HG03025 (cell line): Measurements from ENCODE around the gene PRIMA1.

Experiments used
- ATAC-seq: cut with Tn5 transposase; IDR thresholded peaks from one replicate; pipeline ENCODE4 v1.9.1; 2021; ENCODE audit warnings: mild to moderate bottlenecking, moderate library complexity; ENCODE audit not compliant: unreplicated experiment, low FRiP score

Gene PRIMA1

DNA sequence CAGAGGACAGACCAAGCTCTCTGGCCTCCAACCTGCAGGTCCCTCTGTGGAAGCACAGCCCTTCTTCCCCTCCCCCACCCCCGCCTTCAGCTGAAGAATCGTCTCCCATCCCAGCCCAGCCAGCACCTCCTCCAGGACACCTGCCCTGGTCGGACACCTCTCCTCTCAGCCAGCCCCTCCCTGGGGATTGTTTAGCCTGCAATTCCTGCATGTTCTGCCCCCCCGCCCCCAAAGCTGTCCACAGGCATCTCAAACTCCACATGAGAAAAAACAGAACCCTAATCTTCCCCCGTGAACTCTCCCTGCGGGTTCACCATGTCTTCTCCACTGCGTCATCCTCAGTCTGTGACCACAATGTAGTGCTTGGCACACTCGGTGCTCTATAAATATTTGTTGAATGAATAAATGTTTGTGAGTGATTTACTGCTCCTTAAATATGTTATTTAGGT is 24.1 kb downstream of the PRIMA1 start:
- no peak for ATAC-seq

DNA sequence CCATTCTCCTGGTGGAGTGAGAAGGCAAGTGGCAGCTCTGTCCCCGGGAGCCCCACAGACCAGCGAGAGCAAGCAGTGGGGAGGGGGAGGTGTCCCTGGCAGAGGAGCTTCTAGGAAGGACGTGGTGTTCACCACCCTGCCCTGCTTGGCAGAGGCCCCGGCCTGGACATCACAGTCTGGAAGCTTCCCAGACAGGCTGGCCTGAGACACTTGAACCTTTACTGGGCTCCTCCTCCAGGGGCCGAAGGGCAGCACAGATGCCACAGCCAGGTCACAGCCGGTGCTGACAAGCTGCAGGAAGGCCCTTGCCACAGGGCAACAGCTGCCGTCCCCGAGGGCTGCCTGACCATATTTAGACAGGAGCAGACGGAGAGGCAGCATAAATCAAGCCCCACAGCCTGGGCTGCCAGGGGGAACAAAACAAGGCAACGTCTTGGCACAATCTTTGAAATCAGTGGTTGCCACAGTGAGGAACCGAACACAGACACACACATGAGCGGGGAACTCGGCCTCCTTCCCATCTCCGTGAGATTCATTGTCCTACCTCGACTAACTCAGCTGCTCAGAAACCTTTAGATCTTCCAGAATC is 28.5 kb downstream of the PRIMA1 start:
- no peak for ATAC-seq

DNA sequence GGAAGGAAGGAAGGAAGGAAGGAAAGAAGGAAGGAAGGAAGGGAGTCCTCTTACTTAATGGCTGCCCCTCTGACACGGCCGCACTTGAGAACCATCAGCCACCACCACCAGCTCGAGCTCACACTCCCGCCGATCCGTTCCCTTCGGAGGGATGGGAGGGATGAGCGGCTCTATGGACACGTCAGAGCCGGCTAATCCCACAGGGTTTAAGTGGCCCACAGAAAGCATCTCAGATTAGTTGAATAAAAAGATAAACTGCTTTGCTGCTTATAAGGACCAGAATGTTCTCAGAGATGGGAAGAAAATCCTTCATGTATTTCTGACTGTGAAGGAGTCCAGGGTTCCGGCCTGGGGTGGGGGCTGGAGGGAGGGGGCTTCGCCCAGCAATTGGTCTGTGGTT is 31.1 kb downstream of the PRIMA1 start:
- no peak for ATAC-seq

DNA sequence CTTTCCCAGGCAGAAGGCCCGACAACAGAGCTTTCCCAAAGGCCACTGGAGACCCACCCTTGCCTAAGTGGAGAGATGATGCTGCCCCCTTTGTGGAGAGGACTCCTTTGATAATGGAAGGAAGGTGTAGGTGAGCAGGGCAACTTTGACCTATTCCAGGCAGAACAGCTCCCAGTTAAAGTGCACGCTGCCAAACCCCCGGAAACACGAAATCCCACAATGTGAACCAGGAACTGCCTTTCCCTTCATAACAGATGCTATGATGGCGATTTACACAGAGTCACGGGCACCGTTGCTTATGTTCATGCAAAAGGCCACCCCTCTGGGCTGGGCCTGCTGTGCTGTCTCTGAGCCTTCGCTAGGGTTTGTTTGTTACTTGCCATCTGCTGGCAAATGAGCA is 34.6 kb downstream of the PRIMA1 start:
- no peak for ATAC-seq

DNA sequence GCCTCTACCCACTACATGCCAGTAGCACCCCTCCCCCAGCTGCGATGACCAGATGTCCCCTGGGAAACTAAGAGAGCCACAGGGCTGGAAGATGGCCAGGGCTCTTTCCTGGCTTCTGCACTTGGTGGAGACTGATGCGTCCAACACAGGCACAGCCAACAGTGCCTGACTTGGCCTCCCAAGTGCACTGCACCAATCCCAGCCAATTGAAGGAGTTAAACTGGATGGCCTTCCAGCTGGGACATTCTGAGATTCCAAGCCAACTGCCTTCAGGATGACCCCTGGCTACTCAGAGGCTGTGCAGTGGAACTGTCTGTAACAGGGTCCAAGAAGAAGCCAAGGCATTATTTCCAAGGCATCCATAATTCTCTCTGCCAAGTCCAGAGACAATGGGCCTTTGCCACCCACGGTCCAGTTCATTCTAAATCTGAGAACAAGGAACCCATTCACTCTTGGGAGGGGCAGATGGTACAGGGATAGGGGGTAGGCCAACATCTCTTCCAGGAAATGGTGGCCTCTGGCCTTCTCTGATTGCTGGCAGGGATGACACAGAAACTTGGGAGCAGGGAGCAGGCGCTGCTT is 35.2 kb downstream of the PRIMA1 start:
- no peak for ATAC-seq

DNA sequence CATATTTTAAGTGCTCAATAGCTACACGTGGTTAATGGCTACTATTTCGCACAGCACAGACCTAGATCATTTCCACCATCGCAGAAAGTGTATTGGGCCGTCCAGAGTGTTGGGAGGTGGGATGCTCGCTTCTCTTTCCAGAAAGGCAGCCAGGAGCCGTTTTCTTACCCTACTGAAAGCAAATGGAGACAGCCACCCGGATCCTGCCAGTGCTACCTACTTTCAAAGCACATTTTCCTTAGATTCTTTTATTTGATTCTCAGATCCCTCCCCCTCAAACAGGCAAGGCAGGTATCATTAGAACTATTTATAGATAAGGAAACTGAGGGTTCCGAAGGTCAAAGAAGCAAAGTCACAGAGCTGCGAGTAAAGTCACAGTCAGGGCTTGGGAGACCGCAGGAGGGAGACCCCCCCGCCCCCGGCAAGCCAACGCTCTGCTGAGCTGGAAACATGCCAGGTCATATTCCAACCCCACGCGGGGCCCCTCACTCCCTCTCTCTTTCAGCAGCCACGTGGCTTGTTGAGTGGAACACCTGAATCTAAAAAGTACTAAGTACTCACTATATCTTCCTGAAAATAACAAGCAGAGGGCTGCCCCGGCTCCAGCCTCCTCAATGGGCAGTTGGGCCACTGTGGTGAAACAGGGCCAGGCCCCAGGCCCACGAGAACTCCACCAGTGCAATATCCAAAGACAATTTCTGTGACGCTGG is 36.2 kb downstream of the PRIMA1 start:
- no peak for ATAC-seq

DNA sequence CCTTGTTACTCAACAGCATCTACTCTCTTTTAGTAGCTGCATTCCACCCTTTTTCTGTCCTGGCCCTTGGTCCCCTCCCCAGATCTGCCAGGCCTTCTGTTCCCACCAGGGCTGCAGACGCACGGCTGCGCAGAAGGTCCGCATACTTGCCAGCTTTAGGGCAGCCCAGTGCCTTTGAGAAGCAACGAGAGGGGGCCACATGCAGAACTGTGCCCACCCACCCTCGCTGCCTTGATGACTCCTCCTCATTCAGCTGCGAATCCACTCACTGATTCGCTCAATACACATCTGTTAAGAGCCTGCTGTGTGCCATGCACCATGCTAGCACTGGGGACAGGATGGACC is 39.2 kb downstream of the PRIMA1 start:
- no peak for ATAC-seq

DNA sequence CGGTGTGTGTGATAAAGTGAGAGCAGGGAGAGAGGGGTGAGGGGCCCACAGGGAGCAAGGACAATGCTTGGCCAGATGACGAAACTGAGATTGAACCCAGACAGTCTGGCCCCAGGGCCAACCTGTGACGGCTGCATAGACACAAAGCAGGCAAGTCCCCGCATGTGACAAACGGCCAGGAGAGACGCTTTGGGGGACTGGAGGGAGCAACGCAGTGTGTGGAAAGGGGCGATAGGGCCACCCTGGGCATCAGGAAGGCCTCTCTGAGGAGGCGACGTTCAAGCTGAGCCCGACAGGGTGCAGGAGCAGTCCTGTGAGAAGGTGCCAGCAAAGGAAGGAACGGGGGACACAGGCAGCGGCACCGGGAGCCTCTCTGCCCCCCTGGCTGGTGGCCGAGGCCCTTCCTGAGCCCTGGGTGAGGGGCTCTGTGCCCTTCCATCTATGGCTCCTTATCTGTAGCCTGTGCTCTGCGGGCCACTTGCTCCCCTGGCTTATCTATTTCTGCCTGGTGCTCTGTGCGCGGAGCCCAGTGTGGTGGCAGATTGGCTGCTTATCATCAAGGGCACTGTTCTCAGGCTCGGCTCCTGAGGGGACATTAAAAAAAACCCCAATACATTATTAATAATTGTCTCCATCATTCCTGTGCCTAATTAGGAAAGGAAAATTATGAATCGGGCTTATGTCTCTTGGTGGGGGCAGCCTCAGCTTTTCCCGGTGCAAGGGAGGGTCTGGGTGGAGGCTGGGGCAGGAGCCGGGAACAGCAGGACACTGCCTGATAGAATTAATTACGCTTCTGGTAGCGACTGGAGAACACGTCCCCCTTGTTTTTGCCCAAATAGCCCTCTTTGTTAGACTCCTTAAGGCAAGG is 39.8 kb downstream of the PRIMA1 start:
- ATAC-seq, result no peak

DNA sequence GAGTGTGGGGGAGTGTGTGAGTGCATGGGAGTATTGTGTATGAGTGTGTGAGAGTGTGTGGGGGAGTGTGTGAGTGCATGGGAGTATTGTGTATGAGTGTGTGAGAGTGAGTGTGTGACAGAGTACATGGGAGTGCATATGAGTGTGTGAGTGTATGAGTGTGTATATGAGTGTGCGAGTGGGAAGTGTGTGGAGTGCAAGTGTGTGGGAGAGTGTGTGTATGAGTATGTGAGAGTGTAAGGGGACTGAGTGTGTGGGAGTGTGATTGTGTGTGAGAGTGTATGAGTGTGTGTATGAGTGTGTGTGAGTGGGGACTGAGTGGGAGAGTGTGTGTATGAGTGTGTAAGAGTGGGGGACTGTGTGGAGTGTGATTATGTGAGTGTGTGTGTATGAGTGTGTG is 40.7 kb downstream of the PRIMA1 start:
- no peak for ATAC-seq

DNA sequence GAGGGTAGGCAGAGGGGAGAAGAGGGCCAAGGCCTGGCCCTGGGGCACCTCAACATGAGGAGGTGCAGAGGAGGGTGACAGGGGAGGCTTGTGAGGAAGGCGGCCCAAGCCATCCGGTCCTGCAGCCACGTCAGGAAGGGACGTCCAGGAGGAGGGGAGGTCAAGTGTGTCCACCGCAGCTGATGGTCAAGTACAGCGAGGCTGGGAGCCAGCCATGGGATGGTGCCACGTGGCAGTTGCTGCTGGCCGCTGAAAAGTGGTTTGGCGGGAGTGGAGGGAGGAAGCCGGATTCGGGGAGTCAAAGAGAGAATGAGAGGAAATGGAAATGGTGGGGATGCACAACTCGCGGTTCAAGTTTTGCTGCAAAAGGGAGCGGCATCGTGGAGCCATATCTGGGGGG is 41.2 kb downstream of the PRIMA1 start:
- no peak for ATAC-seq

DNA sequence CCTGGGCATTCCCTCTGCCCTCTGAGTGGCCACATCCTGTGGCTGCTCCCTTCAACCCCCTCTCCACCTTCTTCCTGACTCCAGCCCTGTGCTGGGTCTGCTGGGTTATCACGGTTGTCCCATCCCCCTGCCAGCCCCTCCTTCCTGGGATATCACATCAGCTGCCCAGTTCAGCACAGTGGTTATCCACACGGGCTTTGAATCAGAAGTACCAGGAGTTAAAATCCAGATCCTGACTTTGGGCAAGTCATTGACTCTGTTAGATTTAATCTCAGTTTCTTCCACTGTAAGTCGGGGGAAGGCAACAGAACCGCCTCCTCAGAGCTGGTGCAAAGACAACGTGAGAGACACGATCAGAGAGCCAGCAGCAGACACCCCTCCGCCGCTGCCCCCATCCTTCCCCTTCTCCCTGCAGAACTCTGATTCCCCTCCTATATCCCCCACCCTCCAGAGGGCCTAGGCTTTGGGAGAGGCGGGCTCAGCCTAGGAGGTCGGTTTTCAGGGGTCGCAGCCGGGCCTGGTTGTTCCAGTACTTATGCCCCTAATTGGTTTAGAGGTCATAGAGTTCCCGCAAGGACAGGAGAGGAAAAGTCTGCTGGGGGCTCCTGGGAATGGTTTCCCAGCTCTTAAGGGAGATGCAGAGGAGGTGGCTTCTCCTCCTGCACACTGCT is 42.5 kb downstream of the PRIMA1 start:
- ATAC-seq, result no peak

DNA sequence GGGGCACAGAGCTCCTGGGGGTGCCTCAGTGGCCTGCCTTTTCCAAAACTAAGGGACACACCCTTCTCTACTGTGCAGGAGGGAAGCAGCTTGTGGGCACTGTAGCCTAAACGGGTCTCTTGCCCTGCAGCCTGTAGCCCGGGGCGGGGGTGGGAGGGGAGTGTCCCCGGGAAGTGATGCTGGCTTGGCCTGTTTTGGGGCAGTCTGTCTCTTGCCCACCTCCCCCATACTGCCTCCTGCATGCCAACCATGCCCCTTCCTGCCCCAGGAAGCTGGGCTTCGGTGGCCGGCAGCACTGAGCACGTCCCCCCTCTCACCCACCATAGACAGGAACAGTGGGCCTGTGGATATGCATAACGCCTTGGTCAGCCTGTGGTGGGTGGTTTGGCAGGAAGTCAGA is 43.4 kb downstream of the PRIMA1 start:
- ATAC-seq, result no peak

DNA sequence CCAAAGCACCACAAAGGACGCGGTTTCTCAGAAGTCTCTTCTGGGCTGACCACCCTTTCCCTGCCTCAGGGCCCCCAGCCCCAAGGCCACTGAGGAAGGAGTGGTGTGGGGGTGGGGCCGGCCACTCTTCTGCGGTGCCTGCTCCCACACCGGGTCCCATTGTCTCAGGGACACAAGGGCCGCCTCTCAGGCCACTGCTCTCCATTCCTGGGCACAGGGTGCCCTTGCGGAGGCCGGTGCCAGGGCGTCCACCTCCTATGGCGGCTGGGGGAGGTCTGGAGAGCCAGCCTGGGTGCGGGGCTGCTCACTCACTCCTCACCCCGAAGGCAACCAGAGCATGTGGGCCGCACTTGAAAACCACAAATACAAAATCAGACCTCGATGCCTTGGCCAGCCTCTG is 44.1 kb downstream of the PRIMA1 start:
- no peak for ATAC-seq

DNA sequence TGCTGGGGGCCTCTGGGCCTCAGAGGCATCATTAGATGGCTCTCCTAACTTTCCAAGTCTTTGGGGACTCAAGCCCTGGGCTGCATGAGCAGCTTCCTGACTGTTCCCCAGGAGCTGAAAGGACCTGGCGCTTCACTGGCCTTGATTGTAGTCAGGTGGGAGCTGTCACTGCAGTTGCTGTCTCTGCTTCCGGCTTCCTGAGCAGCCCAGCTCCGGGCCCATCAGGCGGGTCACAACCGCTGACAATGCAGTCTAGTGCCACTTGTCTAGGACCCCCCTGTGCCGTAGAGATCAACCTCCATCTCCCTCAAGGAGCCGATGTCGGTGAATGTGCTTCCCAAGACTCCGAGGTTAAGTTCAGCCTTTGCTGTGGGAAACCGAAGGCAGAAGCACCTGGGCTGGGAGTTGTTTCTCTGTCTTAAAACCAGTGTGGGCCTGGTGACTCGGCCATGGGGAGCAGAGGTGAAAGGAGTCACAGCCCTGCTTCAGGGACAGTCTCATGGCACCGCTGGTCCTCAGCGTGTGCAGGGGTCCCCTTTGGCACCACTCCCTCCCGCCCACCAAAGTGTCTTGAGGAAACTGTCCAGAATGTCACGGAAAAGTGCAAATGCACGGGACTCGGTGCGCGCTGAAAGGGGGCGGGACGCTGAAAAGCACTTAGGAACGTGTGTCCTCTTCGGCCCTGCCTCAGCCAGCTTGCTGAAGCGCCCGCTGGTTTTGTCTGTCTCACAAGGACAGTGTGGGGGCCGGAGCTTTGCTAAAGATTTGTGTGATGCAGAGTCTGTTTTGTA is 44.8 kb downstream of the PRIMA1 start:
- no peak for ATAC-seq

DNA sequence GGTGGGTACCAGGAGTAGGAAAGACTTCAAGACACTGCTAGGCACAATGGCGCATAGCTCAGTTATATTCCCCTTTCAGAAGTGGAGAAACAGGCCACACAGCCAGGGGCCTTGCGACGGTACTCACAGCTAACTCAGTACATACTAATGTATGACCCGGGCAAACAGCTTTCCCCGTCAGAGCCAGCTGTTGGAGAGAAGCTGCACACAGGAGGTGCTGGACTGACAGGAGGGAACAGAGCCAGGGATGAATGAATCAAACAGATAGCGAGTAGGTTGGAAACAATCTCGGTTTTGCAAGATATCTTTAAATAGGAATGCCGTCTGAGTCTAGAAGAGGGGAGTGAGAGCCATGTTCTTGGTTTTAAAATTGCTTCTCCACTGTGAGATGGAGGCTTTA is 45.5 kb downstream of the PRIMA1 start:
- ATAC-seq, result no peak

DNA sequence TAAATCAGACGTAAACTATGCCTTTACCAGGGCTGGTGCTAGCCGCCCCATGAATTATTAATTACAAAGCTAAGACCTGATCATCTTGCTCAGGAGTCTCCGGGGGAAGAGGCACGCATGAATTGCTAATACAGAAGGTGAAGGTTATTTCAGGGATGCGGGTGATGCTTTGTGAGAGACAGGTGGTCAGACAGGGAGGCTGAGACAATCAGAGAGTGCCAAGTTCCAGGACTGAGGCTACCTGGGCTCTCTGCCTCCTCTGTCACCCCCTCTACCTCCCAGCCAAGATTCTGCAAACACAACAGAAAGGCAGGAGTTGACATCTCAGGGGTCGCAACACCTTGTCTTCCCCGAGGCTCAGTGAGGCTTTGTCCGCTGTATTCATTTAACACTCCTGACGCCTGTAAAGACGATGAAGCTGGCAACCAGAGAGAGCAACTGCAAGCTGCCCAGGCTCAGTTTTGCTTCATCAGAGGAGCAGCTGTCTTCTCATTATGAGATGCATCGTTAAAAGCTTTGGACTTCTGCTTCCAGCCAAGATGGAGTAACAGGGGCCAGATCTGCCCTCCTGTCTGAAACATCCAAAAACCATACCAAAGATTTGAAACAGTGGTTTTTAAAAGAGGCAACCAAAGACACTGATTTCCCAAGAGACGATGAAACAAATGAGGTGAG is 46.6 kb downstream of the PRIMA1 start:
- ATAC-seq, result no peak

DNA sequence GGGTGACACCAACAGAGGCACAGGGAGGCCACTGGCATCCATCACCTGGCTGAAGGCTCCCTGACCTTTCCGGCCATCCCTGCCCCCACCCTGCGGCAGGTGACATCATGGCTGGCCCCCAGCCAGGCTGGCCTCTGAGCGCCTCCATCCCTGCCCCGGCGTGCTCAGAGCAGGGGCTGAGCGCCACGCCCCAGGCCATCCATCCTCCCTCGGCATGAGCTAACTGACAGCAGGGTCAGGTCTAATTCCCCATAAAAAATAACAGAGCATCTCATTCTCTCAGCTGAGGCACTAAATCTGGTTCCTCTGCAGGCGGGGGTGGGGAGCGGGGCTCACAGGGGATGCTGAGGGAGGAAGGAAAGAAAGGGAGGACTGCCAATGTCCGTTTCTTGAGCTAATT is 50.7 kb downstream of the PRIMA1 start:
- no peak for ATAC-seq

DNA sequence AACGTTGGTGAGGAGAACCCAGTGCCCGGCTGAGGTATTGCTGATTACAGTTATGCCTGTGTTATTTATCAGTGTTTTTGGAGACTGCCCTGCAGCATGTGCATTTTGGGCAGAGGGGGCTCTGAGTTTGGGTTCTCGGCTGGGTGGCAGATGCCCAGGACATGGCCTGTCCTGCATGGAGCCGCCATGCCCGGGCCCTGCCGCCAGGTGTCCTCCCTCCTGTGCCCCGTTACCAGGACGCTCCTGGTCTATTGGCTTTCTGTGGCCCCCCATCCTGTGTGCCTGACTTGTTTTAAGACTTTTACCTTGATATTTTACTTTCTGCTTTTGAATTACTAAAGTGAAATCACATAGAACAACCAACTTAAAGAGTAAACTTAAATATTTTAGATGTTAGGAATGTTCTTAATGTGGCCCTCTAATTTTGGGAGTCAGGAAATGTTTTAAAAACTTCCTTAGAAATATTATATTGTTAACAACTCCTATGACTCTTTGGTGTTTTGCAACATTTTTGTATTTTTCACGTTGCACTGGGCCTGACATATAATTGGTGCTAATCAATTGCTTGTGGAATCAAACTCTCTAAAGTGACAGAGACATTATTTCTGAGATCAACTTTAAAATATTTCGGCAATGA is 51.8 kb downstream of the PRIMA1 start:
- ATAC-seq, result no peak

DNA sequence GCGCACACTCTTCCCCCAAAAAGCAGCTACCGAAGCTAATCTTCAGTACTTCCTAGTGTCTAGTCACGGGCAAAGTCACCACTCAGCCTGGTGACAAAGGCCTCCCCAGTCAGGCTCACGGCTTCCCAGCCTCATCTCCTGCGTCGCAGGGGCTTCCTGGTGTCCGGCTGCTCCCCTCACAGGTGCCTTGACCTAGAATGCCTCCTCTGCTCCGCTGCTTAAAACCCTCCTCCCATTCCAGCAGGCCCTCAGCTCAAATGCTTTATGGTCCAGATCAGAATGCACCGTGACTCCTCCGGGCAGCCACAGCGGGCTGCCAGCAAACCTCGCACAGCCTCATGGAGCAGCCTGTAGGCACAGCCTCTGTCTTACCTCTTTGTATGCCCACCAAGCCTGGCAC is 53.1 kb downstream of the PRIMA1 start:
- ATAC-seq, result no peak
